Dedifferentiated amniotic fluid mesenchymal stem cell (primary cell): ENCODE measurements around the gene TMCO4.
"Not testable (repeated sequence)": the region's sequence is repeated elsewhere in the genome, so short reads cannot be mapped to it uniquely, and the experiment has no call there.

ENCODE experiments used
- DNase-seq: peaks from one replicate; pipeline ENCODE4 v3.0.0-alpha.2; 2016; ENCODE audit errors: extremely low spot score

TMCO4 gene

GRCh38 chr1:19639999-19640362 lies 159.7 kb downstream of the TMCO4 start:
- no peak for DNase-seq

GRCh38 chr1:19639228-19639627 lies 160.5 kb downstream of the TMCO4 start:
- DNase-seq, result not testable (repeated sequence)

- no peak for DNase-seq
These were observed 162.1 kb downstream of the TMCO4 start for GRCh38 chr1:19637606-19638005.

GRCh38 chr1:19636749-19637148 lies 163.0 kb downstream of the TMCO4 start:
- not testable (repeated sequence) for DNase-seq

- no peak for DNase-seq
These were observed 163.7 kb downstream of the TMCO4 start for GRCh38 chr1:19636065-19636464.

- DNase-seq, result no peak
These were observed 164.1 kb downstream of the TMCO4 start for GRCh38 chr1:19635646-19636045.

GRCh38 chr1:19635064-19635463 lies 164.7 kb downstream of the TMCO4 start:
- not testable (repeated sequence) for DNase-seq

GRCh38 chr1:19633106-19633505 lies 166.6 kb downstream of the TMCO4 start:
- no peak for DNase-seq
